Vagina (tissue), 2 donors: Measurements from ENCODE around the gene PXYLP1. TPM values are rescaled to one million over a fixed set of nuclear protein-coding genes. Genes with fewer than 3 reads are reported as not detected.

Experiments used
- DNase-seq, 2 donors: peaks; one replicate each; pipeline ENCODE4 v3.0.0-alpha.2; 2017; ENCODE audit errors: extremely low spot score in 2 of 2
- H3K27ac ChIP-seq: fragments of 200-600 bp; sonication (generic); one replicate; pipeline ENCODE4 v1.5.1; 2019
- H3K27me3 ChIP-seq: fragments of 200-600 bp; sonication (generic); one replicate; pipeline ENCODE4 v1.5.1; 2019
- H3K36me3 ChIP-seq, 2 donors: fragments of 200-600 bp; sonication (generic); one replicate each; pipeline ENCODE4 v1.5.1; 2017 to 2019
- H3K4me1 ChIP-seq: fragments of 200-600 bp; sonication (generic); one replicate; pipeline ENCODE4 v1.5.1; 2019
- H3K4me3 ChIP-seq, 2 donors: fragments of 200-600 bp; sonication (generic); 1 replicate in 1 of 2; 2 replicates in 1 of 2; pipeline ENCODE4 v1.5.1; 2016 to 2019
- H3K9me3 ChIP-seq: fragments of 200-600 bp; sonication (generic); one replicate; pipeline ENCODE4 v1.5.1; 2019
- CTCF ChIP-seq, 3 experiments: fragments of 450-650 bp in 2 of 3; fragments of 200-600 bp in 1 of 3; sonication (generic) in 1 of 3; IDR thresholded peaks; one replicate each; pipeline ENCODE4 v1.5.1; 2017 to 2019; ENCODE audit warnings: antibody characterized with exemption in 3 of 3, mild to moderate bottlenecking in 2 of 3, moderate library complexity in 2 of 3
- POLR2A ChIP-seq, 2 donors: fragments of 450-650 bp; IDR thresholded peaks; one replicate each; pipeline ENCODE4 v1.6.1; 2017; ENCODE audit warnings: antibody characterized with exemption in 2 of 2, mild to moderate bottlenecking in 2 of 2, moderate library complexity in 2 of 2
- POLR2AphosphoS5 ChIP-seq, 2 donors: sonication (generic); formaldehyde crosslinking; IDR thresholded peaks; one replicate each; pipeline ENCODE4 v1.9.0; 2017; ENCODE audit warnings: antibody characterized with exemption in 2 of 2, mild to moderate bottlenecking in 2 of 2, low read depth in 1 of 2; ENCODE audit not compliant: insufficient read depth in 1 of 2
- intact Hi-C: fragments of 100-400 bp; cut with DNase I; formaldehyde crosslinking; loops from one replicate; pipeline ENCODE4 v1.15.1; 2023
- total RNA-seq: library from RNA; depleted of rRNA; stranded (reverse); fragments of >200 nt; gene quantifications from one replicate; pipeline ENCODE4 v1.2.3, GENCODE V29; 2016

PXYLP1 gene
- total RNA-seq, 1 donor from 2014 or later, result 16.7 TPM

DNA sequence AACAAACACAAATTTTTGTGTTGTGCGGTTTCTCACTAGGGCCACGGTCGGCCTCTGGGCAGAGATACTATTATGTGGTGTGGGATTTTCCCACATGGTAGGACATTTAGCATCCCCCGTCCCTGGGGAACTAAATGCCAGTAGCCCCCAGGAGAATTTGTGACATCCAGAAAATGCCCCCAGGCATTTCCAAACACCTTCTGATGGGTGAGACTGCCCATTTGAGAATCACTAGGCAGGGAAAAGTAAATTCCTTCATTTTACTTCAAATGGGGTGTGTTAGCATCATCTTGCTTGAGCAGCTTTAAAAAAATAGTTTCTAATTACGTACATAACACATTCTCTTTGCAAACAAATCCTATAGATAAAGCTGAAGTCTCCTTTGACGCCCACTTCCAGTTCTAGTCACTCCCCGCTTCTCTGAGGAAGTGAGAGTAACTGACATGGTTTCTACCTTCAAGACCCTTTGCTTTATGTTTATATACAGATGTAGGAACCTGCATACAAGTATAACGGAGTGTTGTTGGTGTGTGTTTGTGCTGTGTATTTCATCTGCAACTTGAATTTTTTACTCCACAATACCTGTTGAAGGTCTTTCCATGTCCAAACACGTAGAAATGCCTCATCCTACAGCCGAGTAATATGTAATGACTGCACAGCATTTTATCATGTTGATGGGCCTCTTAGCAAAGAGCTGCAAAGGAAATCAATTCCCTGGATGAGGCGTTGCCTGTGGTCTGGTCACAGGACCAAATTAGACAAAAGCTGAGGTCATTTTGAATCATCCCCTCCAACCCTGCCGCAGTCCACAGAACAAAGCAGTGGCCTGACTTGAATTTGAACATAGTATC lies 105.3 kb downstream of the PXYLP1 start:
- no peak overlapping the region for H3K4me3 ChIP-seq
- intact Hi-C loops, result no loop called here
- no peak for TF ChIP-seq POLR2AphosphoS5 (IDR thresholded peaks at IDR 0.05; ENCODE audit: insufficient read depth in 1 of 2, low read depth in 1 of 2)
- DNase-seq, result no peak
- H3K27me3 ChIP-seq, result no peaks in the 10 kb centered on the region
- no peaks in the 10 kb centered on the region for H3K36me3 ChIP-seq
- H3K27ac ChIP-seq, result no peak overlapping the region
- no peaks in the 10 kb centered on the region for H3K4me1 ChIP-seq
- no peaks in the 10 kb centered on the region for H3K9me3 ChIP-seq

DNA sequence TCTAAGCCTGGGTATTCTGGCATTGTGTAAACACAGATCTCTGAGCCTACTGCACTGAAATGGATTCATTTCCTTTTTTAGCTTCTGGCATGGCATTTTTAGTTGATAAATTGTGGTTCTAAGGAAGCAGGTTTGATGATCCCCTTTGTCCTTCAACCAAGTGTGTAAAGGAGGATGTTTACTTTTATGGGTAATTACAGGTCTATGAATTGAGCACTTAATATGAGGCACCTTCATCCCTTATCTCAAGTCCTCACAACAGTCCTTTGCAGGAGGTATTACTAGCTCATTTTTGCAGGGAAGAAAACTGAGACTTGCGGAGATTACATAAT lies 105.9 kb downstream of the PXYLP1 start:
- H3K27me3 ChIP-seq, result no peaks in the 10 kb centered on the region
- H3K4me3 ChIP-seq, result no peak overlapping the region
- H3K27ac ChIP-seq, result no peak overlapping the region
- H3K4me1 ChIP-seq, result no peaks in the 10 kb centered on the region
- no peak for DNase-seq
- no peaks in the 10 kb centered on the region for H3K36me3 ChIP-seq
- no peaks in the 10 kb centered on the region for H3K9me3 ChIP-seq
- intact Hi-C loops, result no loop called here
- no peak for TF ChIP-seq POLR2AphosphoS5 (IDR thresholded peaks at IDR 0.05; ENCODE audit: insufficient read depth in 1 of 2, low read depth in 1 of 2)
- no peak for TF ChIP-seq POLR2A (IDR thresholded peaks at IDR 0.05)
- no peak for TF ChIP-seq CTCF (IDR thresholded peaks at IDR 0.05)

- TF ChIP-seq CTCF (IDR thresholded peaks at IDR 0.05) (no peak), POLR2AphosphoS5 (IDR thresholded peaks at IDR 0.05; ENCODE audit: insufficient read depth in 1 of 2, low read depth in 1 of 2) (no peak), POLR2A (IDR thresholded peaks at IDR 0.05) (no peak)
- DNase-seq, result no peak
- intact Hi-C loops, result no loop called here
- H3K27me3 ChIP-seq, result no peaks in the 10 kb centered on the region
- no peaks in the 10 kb centered on the region for H3K4me1 ChIP-seq
- no peaks in the 10 kb centered on the region for H3K36me3 ChIP-seq
- no peak overlapping the region for H3K4me3 ChIP-seq
- no peaks in the 10 kb centered on the region for H3K9me3 ChIP-seq
- H3K27ac ChIP-seq, result no peak overlapping the region
These were observed 106.4 kb downstream of the PXYLP1 start for GRCh38 chr3:141337991-141338390.

DNA sequence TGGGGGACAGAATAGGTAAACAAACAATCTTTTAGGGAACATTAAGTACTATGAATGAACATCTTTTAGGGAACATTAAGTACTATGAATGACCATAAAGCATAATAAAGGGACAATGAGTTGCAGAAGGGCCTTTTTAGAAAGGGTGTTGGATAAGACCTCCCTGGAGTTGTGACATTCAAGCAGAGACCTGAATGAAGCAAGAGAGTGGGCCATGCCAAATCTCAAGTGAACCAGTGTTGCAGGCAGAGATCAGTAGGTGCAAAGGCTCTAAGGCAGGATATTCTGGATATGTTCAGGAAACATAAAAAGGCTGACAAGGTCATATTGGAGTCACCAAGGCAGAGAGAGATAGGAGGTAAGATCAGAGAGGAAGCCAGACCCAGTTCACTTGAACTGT lies 107.3 kb downstream of the PXYLP1 start:
- intact Hi-C loops, result no loop called here
- Histone ChIP-seq H3K27ac (no peak overlapping the region), H3K4me1 (no peaks in the 10 kb centered on the region), H3K36me3 (no peaks in the 10 kb centered on the region), H3K27me3 (no peaks in the 10 kb centered on the region), H3K9me3 (no peaks in the 10 kb centered on the region), H3K4me3 (no peak overlapping the region)
- TF ChIP-seq CTCF (IDR thresholded peaks at IDR 0.05) (no peak), POLR2A (IDR thresholded peaks at IDR 0.05) (no peak), POLR2AphosphoS5 (IDR thresholded peaks at IDR 0.05; ENCODE audit: insufficient read depth in 1 of 2, low read depth in 1 of 2) (no peak)
- no peak for DNase-seq

GRCh38 chr3:141341536-141341935 lies 109.9 kb downstream of the PXYLP1 start:
- Histone ChIP-seq H3K27ac (no peak overlapping the region), H3K27me3 (no peaks in the 10 kb centered on the region), H3K4me1 (no peaks in the 10 kb centered on the region), H3K9me3 (no peaks in the 10 kb centered on the region), H3K4me3 (no peak overlapping the region), H3K36me3 (no peaks in the 10 kb centered on the region)
- intact Hi-C loops, result loop anchor here (5.0 kb wide), 1 partner anchor 946 kb away; no protein-coding TSS in a partner anchor
- no peak for DNase-seq
- TF ChIP-seq POLR2A (IDR thresholded peaks at IDR 0.05) (no peak), POLR2AphosphoS5 (IDR thresholded peaks at IDR 0.05; ENCODE audit: insufficient read depth in 1 of 2, low read depth in 1 of 2) (no peak), CTCF (IDR thresholded peaks at IDR 0.05) (no peak)
